Large intestine (tissue), 3 donors: ENCODE measurements around the gene IGFALS. TPM values are rescaled to one million over a fixed set of nuclear protein-coding genes. Genes with fewer than 3 reads are reported as not detected.

Source experiments
- DNase-seq, 2 donors: peaks; one replicate each; pipeline versions ENCODE4 v3.0.0 to v3.0.0-alpha.2; 2013
- H3K27ac ChIP-seq: one replicate; pipeline ENCODE4 v1.5.1; 2013; ENCODE audit warnings: low read length
- H3K27me3 ChIP-seq: 2 replicates; pipeline ENCODE4 v1.6.1; 2013; ENCODE audit warnings: low read length; ENCODE audit not compliant: control insufficient read depth, insufficient read depth
- H3K36me3 ChIP-seq: 2 replicates; pipeline ENCODE4 v1.6.1; 2013; ENCODE audit warnings: low read length; ENCODE audit not compliant: control insufficient read depth, insufficient read depth
- H3K4me1 ChIP-seq: one replicate; pipeline ENCODE4 v1.6.1; 2013; ENCODE audit warnings: low read length; ENCODE audit not compliant: control insufficient read depth, insufficient read depth
- H3K4me3 ChIP-seq: one replicate; pipeline ENCODE4 v1.5.1; 2013; ENCODE audit warnings: low read length
- H3K9me3 ChIP-seq: one replicate; pipeline ENCODE4 v1.6.1; 2013; ENCODE audit warnings: mild to moderate bottlenecking, low read depth, low read length, moderate library complexity; ENCODE audit not compliant: control insufficient read depth
- WGBS: methylation state at CpG from one replicate; pipeline ENCODE4 v1.1.5; 2013; ENCODE audit warnings: low lambda C conversion rate; ENCODE audit not compliant: insufficient coverage; 5-methylcytosine and 5-hydroxymethylcytosine counted together
- polyA plus RNA-seq: library from polyadenylated mRNA; unstranded; fragments of 120-200 nt; gene quantifications from one replicate; pipeline ENCODE4 v1.2.1, GENCODE V29; 2013

The IGFALS gene
- polyA plus RNA-seq, 1 donor: 8.3 TPM

- H3K4me3 ChIP-seq: peak within 1 kb of the TSS; percentile 88
- WGBS: no CpG with 5 or more reads among the region's 102 CpGs
- peaks cover 32% of the 10 kb centered on the region for H3K4me1 ChIP-seq
- peaks cover 44% of the 10 kb centered on the region for H3K36me3 ChIP-seq
- DNase-seq: peak; percentile 100
- H3K27ac ChIP-seq: peak within 1 kb of the TSS; percentile 65
- peaks cover 3% of the 10 kb centered on the region for H3K9me3 ChIP-seq
- no peaks in the 10 kb centered on the region for H3K27me3 ChIP-seq
These were observed 10.9 kb downstream of the IGFALS start, which contains the start of the genes NUBP2 and SPSB3 for GRCh38 chr16:1782408-1783264. Gene NUBP2, plus strand, starts transcription at chr16:1782960. Its CDS starts 61 bp downstream, at chr16:1783021. Gene SPSB3, minus strand, starts transcription at chr16:1782571. Its CDS starts 1,088 bp downstream, at chr16:1781483.

GRCh38 chr16:1781758-1782407, 11.6 kb downstream of the IGFALS start:
- H3K9me3 ChIP-seq: peaks cover 7% of the 10 kb centered on the region
- H3K4me3 ChIP-seq: peak overlapping the region; percentile 84
- peaks cover 32% of the 10 kb centered on the region for H3K4me1 ChIP-seq
- H3K27me3 ChIP-seq: no peaks in the 10 kb centered on the region
- H3K27ac ChIP-seq: peak overlapping the region; percentile 65
- DNase-seq: no peak
- H3K36me3 ChIP-seq: peaks cover 46% of the 10 kb centered on the region
- WGBS: no CpG with 5 or more reads among the region's 70 CpGs

- DNase-seq: no peak
- no peak overlapping the region for H3K27ac ChIP-seq
- WGBS: no CpG with 5 or more reads among the region's 20 CpGs
These were observed 12.3 kb downstream of the IGFALS start for GRCh38 chr16:1781254-1781653.

GRCh38 chr16:1780677-1781072, 12.8 kb downstream of the IGFALS start:
- Histone ChIP-seq H3K4me1 (peaks cover 32% of the 10 kb centered on the region), H3K4me3 (no peak overlapping the region), H3K27me3 (no peaks in the 10 kb centered on the region), H3K9me3 (peaks cover 7% of the 10 kb centered on the region), H3K27ac (no peak overlapping the region), H3K36me3 (peaks cover 49% of the 10 kb centered on the region)
- DNase-seq: no peak
- no CpG with 5 or more reads among the region's 6 CpGs for WGBS

More at GRCh38 chr16:1781254-1781653, 12.3 kb downstream of the IGFALS start:
- peaks cover 46% of the 10 kb centered on the region for H3K36me3 ChIP-seq
- H3K27me3 ChIP-seq: no peaks in the 10 kb centered on the region
- peaks cover 7% of the 10 kb centered on the region for H3K9me3 ChIP-seq
- H3K4me1 ChIP-seq: peaks cover 32% of the 10 kb centered on the region
- H3K4me3 ChIP-seq: peak overlapping the region; percentile 84

- WGBS: no CpG with 5 or more reads among the region's 27 CpGs
- Histone ChIP-seq H3K36me3 (peaks cover 50% of the 10 kb centered on the region), H3K4me1 (peaks cover 36% of the 10 kb centered on the region), H3K27me3 (no peaks in the 10 kb centered on the region), H3K4me3 (no peak overlapping the region), H3K27ac (no peak overlapping the region), H3K9me3 (peaks cover 7% of the 10 kb centered on the region)
- no peak for DNase-seq
These were observed 13.5 kb downstream of the IGFALS start for GRCh38 chr16:1779741-1780676.

GRCh38 chr16:1779234-1779701, 14.2 kb downstream of the IGFALS start:
- peaks cover 7% of the 10 kb centered on the region for H3K9me3 ChIP-seq
- no peaks in the 10 kb centered on the region for H3K27me3 ChIP-seq
- WGBS: no CpG with 5 or more reads among the region's 8 CpGs
- peaks cover 51% of the 10 kb centered on the region for H3K36me3 ChIP-seq
- no peak overlapping the region for H3K27ac ChIP-seq
- peaks cover 43% of the 10 kb centered on the region for H3K4me1 ChIP-seq
- no peak for DNase-seq
- no peak overlapping the region for H3K4me3 ChIP-seq

- H3K4me1 ChIP-seq: peaks cover 44% of the 10 kb centered on the region
These were observed 15.0 kb downstream of the IGFALS start for GRCh38 chr16:1778200-1779179.

GRCh38 chr16:1777375-1778199, 15.9 kb downstream of the IGFALS start:
- Histone ChIP-seq H3K9me3 (peaks cover 7% of the 10 kb centered on the region), H3K27ac (no peak overlapping the region), H3K36me3 (peaks cover 51% of the 10 kb centered on the region), H3K4me3 (no peak overlapping the region), H3K27me3 (no peaks in the 10 kb centered on the region), H3K4me1 (peaks cover 44% of the 10 kb centered on the region)
- WGBS: no CpG with 5 or more reads among the region's 36 CpGs
- DNase-seq: no peak

More at GRCh38 chr16:1778200-1779179, 15.0 kb downstream of the IGFALS start:
- peaks cover 7% of the 10 kb centered on the region for H3K9me3 ChIP-seq
- DNase-seq: no peak
- H3K36me3 ChIP-seq: peaks cover 51% of the 10 kb centered on the region
- no peaks in the 10 kb centered on the region for H3K27me3 ChIP-seq
- H3K4me3 ChIP-seq: no peak overlapping the region
- no CpG with 5 or more reads among the region's 34 CpGs for WGBS
- no peak overlapping the region for H3K27ac ChIP-seq
